ENCODE data around the gene STEAP2.

STEAP2 gene

GRCh38 chr7:90178679-90179278 lies 32.8 kb upstream of the STEAP2 start:
- TF ChIP-seq CTCF (conservative IDR thresholded peaks at IDR 0.05; ENCODE audit: low read length) = no peak
- TF ChIP-seq EZH2phosphoT487 (IDR thresholded peaks at IDR 0.05; ENCODE audit: borderline replicate concordance) = no peak
- H3K9ac ChIP-seq (ENCODE audit: low read depth, low read length, poor library complexity, severe bottlenecking) = no peak overlapping the region
- no peaks in the 10 kb centered on the region for H4K20me1 ChIP-seq (ENCODE audit: insufficient read depth, low read length, poor library complexity, severe bottlenecking)
- no peaks in the 10 kb centered on the region for H3K79me2 ChIP-seq (ENCODE audit: insufficient read depth, low read length)
- H3K4me2 ChIP-seq (ENCODE audit: low read depth, low read length, poor library complexity, severe bottlenecking) = no peak overlapping the region
- no peaks in the 10 kb centered on the region for H3K4me1 ChIP-seq (ENCODE audit: insufficient read depth, low read length, poor library complexity, severe bottlenecking)
- H3F3A ChIP-seq (ENCODE audit: low read depth) = no peaks in the 10 kb centered on the region
- H3K27me3 ChIP-seq (ENCODE audit: insufficient read depth, low read length, poor library complexity, severe bottlenecking) = no peaks in the 10 kb centered on the region
- H3K4me3 ChIP-seq (ENCODE audit: low read length, poor library complexity, severe bottlenecking) = no peak overlapping the region
- H3K36me3 ChIP-seq (ENCODE audit: insufficient read depth, low read length) = no peaks in the 10 kb centered on the region
- peaks cover 6% of the 10 kb centered on the region; the same call in 1 of the 2 replicates for H3K9me3 ChIP-seq (ENCODE audit: insufficient read depth, low read depth, low read length)
- H2AFZ ChIP-seq (ENCODE audit: low read length) = no peak overlapping the region
- H3K9me2 ChIP-seq (replicated peaks; ENCODE audit: low read depth, low read length) = no peaks in the 10 kb centered on the region

- H3K4me3 ChIP-seq (ENCODE audit: low read length, poor library complexity, severe bottlenecking) = no peak overlapping the region
- no peak overlapping the region for H3K9ac ChIP-seq (ENCODE audit: low read depth, low read length, poor library complexity, severe bottlenecking)
- H3F3A ChIP-seq (ENCODE audit: low read depth) = no peaks in the 10 kb centered on the region
Observed at GRCh38 chr7:90180011-90180585, 31.4 kb upstream of the STEAP2 start.

GRCh38 chr7:90180649-90181048 lies 30.9 kb upstream of the STEAP2 start:
- H3K4me1 ChIP-seq (ENCODE audit: insufficient read depth, low read length, poor library complexity, severe bottlenecking) = no peaks in the 10 kb centered on the region
- no peaks in the 10 kb centered on the region for H4K20me1 ChIP-seq (ENCODE audit: insufficient read depth, low read length, poor library complexity, severe bottlenecking)
- H3K36me3 ChIP-seq (ENCODE audit: insufficient read depth, low read length) = no peaks in the 10 kb centered on the region
- H3K4me3 ChIP-seq (ENCODE audit: low read length, poor library complexity, severe bottlenecking) = no peak overlapping the region
- H3K79me2 ChIP-seq (ENCODE audit: insufficient read depth, low read length) = no peaks in the 10 kb centered on the region
- H2AFZ ChIP-seq (ENCODE audit: low read length) = no peak overlapping the region
- H3F3A ChIP-seq (ENCODE audit: low read depth) = no peaks in the 10 kb centered on the region
- peaks cover 6% of the 10 kb centered on the region; the same call in 1 of the 2 replicates for H3K9me3 ChIP-seq (ENCODE audit: insufficient read depth, low read depth, low read length)
- no peaks in the 10 kb centered on the region for H3K9me2 ChIP-seq (replicated peaks; ENCODE audit: low read depth, low read length)
- H3K9ac ChIP-seq (ENCODE audit: low read depth, low read length, poor library complexity, severe bottlenecking) = no peak overlapping the region
- no peak overlapping the region for H3K4me2 ChIP-seq (ENCODE audit: low read depth, low read length, poor library complexity, severe bottlenecking)
- TF ChIP-seq CTCF (conservative IDR thresholded peaks at IDR 0.05; ENCODE audit: low read length) (no peak), EZH2phosphoT487 (IDR thresholded peaks at IDR 0.05; ENCODE audit: borderline replicate concordance) (no peak)
- H3K27me3 ChIP-seq (ENCODE audit: insufficient read depth, low read length, poor library complexity, severe bottlenecking) = no peaks in the 10 kb centered on the region

More at GRCh38 chr7:90180011-90180585, 31.4 kb upstream of the STEAP2 start:
- no peak overlapping the region for H2AFZ ChIP-seq (ENCODE audit: low read length)
- H3K27me3 ChIP-seq (ENCODE audit: insufficient read depth, low read length, poor library complexity, severe bottlenecking) = no peaks in the 10 kb centered on the region
- H3K9me2 ChIP-seq (replicated peaks; ENCODE audit: low read depth, low read length) = no peaks in the 10 kb centered on the region
- H4K20me1 ChIP-seq (ENCODE audit: insufficient read depth, low read length, poor library complexity, severe bottlenecking) = no peaks in the 10 kb centered on the region
- H3K79me2 ChIP-seq (ENCODE audit: insufficient read depth, low read length) = no peaks in the 10 kb centered on the region
- H3K36me3 ChIP-seq (ENCODE audit: insufficient read depth, low read length) = no peaks in the 10 kb centered on the region
- peaks cover 6% of the 10 kb centered on the region; the same call in 1 of the 2 replicates for H3K9me3 ChIP-seq (ENCODE audit: insufficient read depth, low read depth, low read length)
- no peak for TF ChIP-seq EZH2phosphoT487 (IDR thresholded peaks at IDR 0.05; ENCODE audit: borderline replicate concordance)
- TF ChIP-seq CTCF (conservative IDR thresholded peaks at IDR 0.05; ENCODE audit: low read length) = no peak
- no peak overlapping the region for H3K4me2 ChIP-seq (ENCODE audit: low read depth, low read length, poor library complexity, severe bottlenecking)
- no peaks in the 10 kb centered on the region for H3K4me1 ChIP-seq (ENCODE audit: insufficient read depth, low read length, poor library complexity, severe bottlenecking)
